Epidermal melanocyte (primary cell): Measurements from ENCODE around the gene PSKH1.

Source experiments
- DNase-seq: peaks from one replicate; pipeline ENCODE4 v3.0.0; 2011; ENCODE audit warnings: low spot score; ENCODE audit not compliant: insufficient read length

Gene PSKH1

DNA sequence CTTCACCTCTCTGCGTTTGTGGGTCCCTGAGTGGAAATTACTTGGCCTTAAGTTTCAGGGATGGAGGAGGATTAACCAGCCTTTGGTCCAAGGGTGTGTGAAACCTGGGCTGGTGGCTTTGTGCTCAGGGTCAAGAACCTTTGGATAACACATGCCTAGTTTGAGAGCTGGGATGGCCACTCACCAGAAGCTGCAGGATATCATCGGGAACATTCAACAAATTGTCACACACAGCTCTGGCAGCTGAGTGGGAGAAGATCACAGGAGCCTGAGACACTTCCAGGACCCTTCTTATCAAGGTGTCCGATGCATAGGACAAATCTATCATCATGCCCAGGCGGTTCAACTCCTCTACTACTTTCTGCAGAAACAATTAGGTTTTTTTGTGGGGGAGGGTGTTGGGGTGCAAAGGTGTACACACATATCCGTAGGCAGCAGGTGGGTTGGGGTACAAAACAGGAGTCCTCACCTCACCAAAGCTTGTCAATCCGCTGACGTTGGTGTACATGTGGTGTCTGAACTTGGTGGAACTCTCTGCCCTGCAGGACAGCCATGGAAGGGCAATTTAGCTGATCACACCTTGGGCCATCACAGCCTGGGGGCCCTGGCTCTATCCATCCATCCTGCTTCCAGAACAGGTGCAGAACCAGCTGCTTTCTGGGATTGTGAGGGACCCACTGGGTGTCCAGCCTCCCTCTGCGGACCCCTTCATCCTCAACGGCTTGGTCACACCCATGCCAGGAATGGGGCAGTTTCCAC is 84.6 kb downstream of the PSKH1 start:
- no peak for DNase-seq
